HL-60 (cell line): ENCODE results near the gene STRN3.

ENCODE experiments used
- CTCF ChIP-seq: IDR thresholded peaks from one replicate; pipeline ENCODE4 v1.5.1; 2011; ENCODE audit warnings: low read length, control low read depth, inconsistent platforms; ENCODE audit not compliant: insufficient read depth
- GABPA ChIP-seq: IDR thresholded peaks from 2 replicates; pipeline ENCODE4 v1.6.1; 2012; ENCODE audit warnings: low read depth
- POLR2AphosphoS5 ChIP-seq: IDR thresholded peaks from 2 replicates; pipeline ENCODE4 v1.6.1; 2012; ENCODE audit warnings: low read depth
- REST ChIP-seq: IDR thresholded peaks from 2 replicates; pipeline ENCODE4 v1.6.1; 2012; ENCODE audit warnings: low read depth; ENCODE audit not compliant: insufficient replicate concordance
- SPI1 ChIP-seq: IDR thresholded peaks from 2 replicates; pipeline ENCODE4 v1.6.1; 2012; ENCODE audit warnings: low read depth, mild to moderate bottlenecking, borderline replicate concordance

GRCh38 chr14:30884901-30885300, 141.3 kb downstream of the STRN3 start:
- no peak for TF ChIP-seq CTCF
- no peak for TF ChIP-seq GABPA
- TF ChIP-seq POLR2AphosphoS5, result no peak
- TF ChIP-seq REST, result no peak
- no peak for TF ChIP-seq SPI1
